ENCODE data around the gene ADH1B. TPM values are rescaled to one million over a fixed set of nuclear protein-coding genes. Genes with fewer than 3 reads are reported as not detected.

Gene ADH1B
- total and polyA plus RNA-seq, 4 donors = 38.3 to 1,460 (median 911) TPM

GRCh38 chr4:99317354-99317753, 3.8 kb downstream of the ADH1B start:
- WGBS = 37% methylated on average over 3 of the region's 3 CpGs
- Histone ChIP-seq H3K27ac (ENCODE audit: low read depth in 1 of 2, low read length in 2 of 2) (peak overlapping the region; percentile 8 to 47), H3K36me3 (ENCODE audit: control insufficient read depth in 4 of 4, insufficient read depth in 3 of 4, low read depth in 1 of 4, low read length in 3 of 4) (peaks cover 4 to 34% (median 16%) of the 10 kb centered on the region in 4 donors), H3K9ac (ENCODE audit: low read depth in 1 of 2, low read length in 2 of 2) (peak overlapping the region in 1 of 2 donors; percentile 23), H3K4me1 (ENCODE audit: control insufficient read depth in 4 of 4, insufficient read depth in 4 of 4, low read length in 3 of 4) (peaks cover 4 to 24% (median 10%) of the 10 kb centered on the region in 4 donors), H3K9me3 (ENCODE audit: control insufficient read depth in 4 of 4, low read length in 3 of 4) (no peaks in the 10 kb centered on the region), H3K27me3 (ENCODE audit: control insufficient read depth in 4 of 4, insufficient read depth in 4 of 4, low read length in 3 of 4) (no peaks in the 10 kb centered on the region), H3K4me3 (ENCODE audit: low read depth in 1 of 3, low read length in 3 of 3) (no peak overlapping the region)
- DNase-seq (ENCODE audit: low spot score) = no peak
- TF ChIP-seq JUND (IDR thresholded peaks at IDR 0.05) = peak in 1 of 2 donors; percentile 12
- TF ChIP-seq EGR1 (IDR thresholded peaks at IDR 0.05; ENCODE audit: low read depth in 2 of 2) = peak in 1 of 2 donors; percentile 5
- peak; percentile 86 for TF ChIP-seq YY1 (IDR thresholded peaks at IDR 0.05)
- no peak for TF ChIP-seq HNF4A (conservative IDR thresholded peaks at IDR 0.05)
- TF ChIP-seq MAX (IDR thresholded peaks at IDR 0.05) = peak; percentile 10
- TF ChIP-seq FOXA2 (IDR thresholded peaks at IDR 0.05) = peak; percentile 5

GRCh38 chr4:99315839-99316238, 5.4 kb downstream of the ADH1B start:
- Histone ChIP-seq H3K27me3 (ENCODE audit: control insufficient read depth in 4 of 4, insufficient read depth in 4 of 4, low read length in 3 of 4) (no peaks in the 10 kb centered on the region), H3K4me1 (ENCODE audit: control insufficient read depth in 4 of 4, insufficient read depth in 4 of 4, low read length in 3 of 4) (peaks cover 0 to 14% (median 2%) of the 10 kb centered on the region in 4 donors), H3K4me3 (ENCODE audit: low read depth in 1 of 3, low read length in 3 of 3) (no peak overlapping the region), H3K27ac (ENCODE audit: low read depth in 1 of 2, low read length in 2 of 2) (no peak overlapping the region), H3K9ac (ENCODE audit: low read depth in 1 of 2, low read length in 2 of 2) (no peak overlapping the region), H3K9me3 (ENCODE audit: control insufficient read depth in 4 of 4, low read length in 3 of 4) (no peaks in the 10 kb centered on the region), H3K36me3 (ENCODE audit: control insufficient read depth in 4 of 4, insufficient read depth in 3 of 4, low read depth in 1 of 4, low read length in 3 of 4) (peaks cover 5 to 49% (median 26%) of the 10 kb centered on the region in 4 donors)
- no peak for DNase-seq (ENCODE audit: low spot score)
- WGBS = 46% methylated on average over 6 of the region's 6 CpGs
- TF ChIP-seq ATF3 (IDR thresholded peaks at IDR 0.05) (no peak), NR2F2 (IDR thresholded peaks at IDR 0.05) (no peak), EGR1 (IDR thresholded peaks at IDR 0.05; ENCODE audit: low read depth in 2 of 2) (no peak), GABPA (IDR thresholded peaks at IDR 0.05 in 1 of 2, conservative IDR thresholded peaks at IDR 0.05 in 1 of 2) (no peak), MAX (IDR thresholded peaks at IDR 0.05) (no peak), TAF1 (conservative IDR thresholded peaks at IDR 0.05) (no peak), HNF4G (IDR thresholded peaks at IDR 0.05) (no peak), HNF4A (conservative IDR thresholded peaks at IDR 0.05) (no peak), JUND (IDR thresholded peaks at IDR 0.05) (no peak)

GRCh38 chr4:99314211-99314610, 7.0 kb downstream of the ADH1B start:
- no peak overlapping the region for H3K4me3 ChIP-seq (ENCODE audit: low read depth in 1 of 3, low read length in 3 of 3)
- DNase-seq (ENCODE audit: low spot score) = no peak
- 32% methylated on average over 1 of the region's 1 CpG for WGBS
- no peak for TF ChIP-seq ATF3 (IDR thresholded peaks at IDR 0.05)
- no peak for TF ChIP-seq FOXA1 (IDR thresholded peaks at IDR 0.05)
- no peak for TF ChIP-seq RAD21 (IDR thresholded peaks at IDR 0.05)
- no peak for TF ChIP-seq TAF1 (conservative IDR thresholded peaks at IDR 0.05)
- no peak for TF ChIP-seq SP1 (IDR thresholded peaks at IDR 0.05)
- TF ChIP-seq HNF4A (conservative IDR thresholded peaks at IDR 0.05) = no peak
- no peak for TF ChIP-seq CTCF (IDR thresholded peaks at IDR 0.05; ENCODE audit: low read depth, low read length, missing input control)
- no peak for TF ChIP-seq EGR1 (IDR thresholded peaks at IDR 0.05; ENCODE audit: low read depth in 2 of 2)
- no peak for TF ChIP-seq NR2F2 (IDR thresholded peaks at IDR 0.05)
- no peak for TF ChIP-seq MAX (IDR thresholded peaks at IDR 0.05)
- peaks cover 5 to 64% (median 36%) of the 10 kb centered on the region in 4 donors for H3K36me3 ChIP-seq (ENCODE audit: control insufficient read depth in 4 of 4, insufficient read depth in 3 of 4, low read depth in 1 of 4, low read length in 3 of 4)
- no peak overlapping the region for H3K9ac ChIP-seq (ENCODE audit: low read depth in 1 of 2, low read length in 2 of 2)
- H3K4me1 ChIP-seq (ENCODE audit: control insufficient read depth in 4 of 4, insufficient read depth in 4 of 4, low read length in 3 of 4) = peaks cover 0 to 14% (median 2%) of the 10 kb centered on the region in 4 donors
- H3K27ac ChIP-seq (ENCODE audit: low read depth in 1 of 2, low read length in 2 of 2) = no peak overlapping the region
- no peaks in the 10 kb centered on the region for H3K27me3 ChIP-seq (ENCODE audit: control insufficient read depth in 4 of 4, insufficient read depth in 4 of 4, low read length in 3 of 4)
- no peaks in the 10 kb centered on the region for H3K9me3 ChIP-seq (ENCODE audit: control insufficient read depth in 4 of 4, low read length in 3 of 4)
